Lower leg skin (tissue), 4 donors: ENCODE measurements around the gene MCF2L2. TPM values are rescaled to one million over a fixed set of nuclear protein-coding genes. Genes with fewer than 3 reads are reported as not detected.
"Not testable (repeated sequence)": the region's sequence is repeated elsewhere in the genome, so short reads cannot be mapped to it uniquely, and the experiment has no call there.

Source experiments
- DNase-seq, 2 donors: peaks; one replicate each; pipeline ENCODE4 v3.0.0-alpha.2; 2019; ENCODE audit warnings: low spot score in 2 of 2
- H3K4me3 ChIP-seq: fragments of 200-600 bp; sonication (generic); 2 replicates; pipeline ENCODE4 v1.5.1; 2017; ENCODE audit warnings: mild to moderate bottlenecking, low read depth; ENCODE audit not compliant: poor library complexity, severe bottlenecking
- POLR2A ChIP-seq, 2 donors: fragments of 450-650 bp; IDR thresholded peaks; one replicate each; pipeline ENCODE4 v1.6.1; 2016 to 2017; ENCODE audit warnings: antibody characterized with exemption in 2 of 2, mild to moderate bottlenecking in 1 of 2, moderate library complexity in 1 of 2
- WGBS, 2 donors: methylation state at CpG; one replicate each; pipeline ENCODE4 v1.1.5; 2018; 5-methylcytosine and 5-hydroxymethylcytosine counted together
- intact Hi-C: fragments of 100-400 bp; cut with DNase I; formaldehyde crosslinking; loops from one replicate; pipeline ENCODE4 v1.15.0; 2023; ENCODE audit warnings: low total_unique reads
- total RNA-seq, 4 donors: library from RNA; depleted of rRNA; stranded (reverse); fragments of >200 nt; gene quantifications; one replicate each; pipeline ENCODE4 v1.1.0, GENCODE V29; 2016
- TF ChIP-seq, protein P1 (sequence below), 3 donors: fragments of 450-650 bp; IDR thresholded peaks; one replicate each; pipeline ENCODE4 v1.5.1; 2016; ENCODE audit warnings: antibody characterized with exemption in 3 of 3, mild to moderate bottlenecking in 3 of 3, moderate library complexity in 2 of 3

Gene MCF2L2
- total RNA-seq, 4 donors from 2014 or later = 0.88 to 1.3 (median 1.1) TPM; not detected in 1

DNA sequence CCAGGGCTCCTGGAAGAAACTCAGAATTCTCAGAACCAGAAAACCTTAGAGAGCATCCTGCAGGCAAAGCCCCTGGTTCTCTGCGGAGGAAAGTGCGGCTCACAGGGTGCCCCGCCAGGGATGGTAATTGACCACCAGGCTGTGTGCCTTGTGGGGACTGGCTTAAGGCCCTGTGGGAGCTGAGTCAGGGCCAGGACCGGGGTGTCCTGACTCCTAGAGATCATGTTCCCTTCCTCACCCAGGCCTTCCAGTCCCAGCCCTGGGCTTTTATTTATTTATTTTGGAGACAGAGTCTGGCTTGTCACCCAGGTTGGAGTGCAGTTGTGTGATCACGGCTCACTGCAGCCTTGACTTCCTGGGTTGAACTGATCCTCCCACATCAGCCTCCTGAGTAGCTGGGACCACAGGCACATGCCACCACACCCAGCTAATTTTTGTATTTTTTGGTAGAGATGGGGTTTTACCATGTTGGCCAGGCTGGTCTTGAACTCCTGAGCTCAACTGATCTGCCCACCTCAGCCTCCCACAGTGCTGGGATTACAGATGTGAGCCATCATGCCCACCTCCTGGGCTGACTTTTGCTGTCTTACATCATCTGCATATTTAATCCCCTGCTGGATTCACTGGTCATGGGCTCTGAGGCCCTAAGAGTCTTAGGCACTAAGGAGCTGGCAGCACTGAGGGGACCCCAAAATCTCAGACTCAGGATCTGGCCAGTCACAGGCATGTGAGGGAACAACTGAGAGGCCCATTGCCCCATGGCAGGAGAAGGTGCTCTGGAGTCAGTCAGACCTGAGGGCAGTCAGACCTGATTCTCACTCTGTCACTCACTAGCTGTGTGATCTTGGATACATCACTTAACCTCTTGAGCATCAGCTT, 245.4 kb downstream of the MCF2L2 start:
- intact Hi-C loops = loop anchor here (5.0 kb wide), 1 partner anchor 199 kb away; no protein-coding TSS in a partner anchor
- WGBS, 2 donors = 31 to 44% methylated on average over 2 to 5 of the region's 5 CpGs
- H3K4me3 ChIP-seq = no peak overlapping the region
- TF ChIP-seq, protein P1, sequence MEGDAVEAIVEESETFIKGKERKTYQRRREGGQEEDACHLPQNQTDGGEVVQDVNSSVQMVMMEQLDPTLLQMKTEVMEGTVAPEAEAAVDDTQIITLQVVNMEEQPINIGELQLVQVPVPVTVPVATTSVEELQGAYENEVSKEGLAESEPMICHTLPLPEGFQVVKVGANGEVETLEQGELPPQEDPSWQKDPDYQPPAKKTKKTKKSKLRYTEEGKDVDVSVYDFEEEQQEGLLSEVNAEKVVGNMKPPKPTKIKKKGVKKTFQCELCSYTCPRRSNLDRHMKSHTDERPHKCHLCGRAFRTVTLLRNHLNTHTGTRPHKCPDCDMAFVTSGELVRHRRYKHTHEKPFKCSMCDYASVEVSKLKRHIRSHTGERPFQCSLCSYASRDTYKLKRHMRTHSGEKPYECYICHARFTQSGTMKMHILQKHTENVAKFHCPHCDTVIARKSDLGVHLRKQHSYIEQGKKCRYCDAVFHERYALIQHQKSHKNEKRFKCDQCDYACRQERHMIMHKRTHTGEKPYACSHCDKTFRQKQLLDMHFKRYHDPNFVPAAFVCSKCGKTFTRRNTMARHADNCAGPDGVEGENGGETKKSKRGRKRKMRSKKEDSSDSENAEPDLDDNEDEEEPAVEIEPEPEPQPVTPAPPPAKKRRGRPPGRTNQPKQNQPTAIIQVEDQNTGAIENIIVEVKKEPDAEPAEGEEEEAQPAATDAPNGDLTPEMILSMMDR (IDR thresholded peaks at IDR 0.05) = no peak
- no peak for TF ChIP-seq POLR2A (IDR thresholded peaks at IDR 0.05)
- peak in 1 of 2 donors; percentile 6 for DNase-seq

DNA sequence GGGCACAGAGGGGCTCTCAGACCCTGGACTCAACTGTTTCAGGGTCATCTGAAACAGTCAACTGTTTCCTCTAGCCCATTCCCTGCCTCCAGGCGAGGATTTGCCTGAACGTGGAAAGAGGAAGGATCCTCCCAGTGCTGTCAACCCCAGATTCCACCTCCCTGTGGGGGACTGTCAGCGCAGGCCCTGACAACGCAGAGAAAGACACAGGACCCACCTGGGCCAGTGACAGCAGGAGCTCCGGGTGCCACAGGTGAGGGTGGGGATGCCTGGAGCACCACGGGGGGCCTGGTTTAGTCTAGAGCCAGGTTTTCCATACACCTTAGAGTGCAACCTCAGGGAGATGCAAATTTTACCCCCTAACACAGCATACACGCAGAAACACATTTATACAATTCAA, 246.3 kb downstream of the MCF2L2 start:
- intact Hi-C loops = loop anchor here (5.0 kb wide), 1 partner anchor 200 kb away; no protein-coding TSS in a partner anchor
- no peak overlapping the region for H3K4me3 ChIP-seq
- no peak for DNase-seq

DNA sequence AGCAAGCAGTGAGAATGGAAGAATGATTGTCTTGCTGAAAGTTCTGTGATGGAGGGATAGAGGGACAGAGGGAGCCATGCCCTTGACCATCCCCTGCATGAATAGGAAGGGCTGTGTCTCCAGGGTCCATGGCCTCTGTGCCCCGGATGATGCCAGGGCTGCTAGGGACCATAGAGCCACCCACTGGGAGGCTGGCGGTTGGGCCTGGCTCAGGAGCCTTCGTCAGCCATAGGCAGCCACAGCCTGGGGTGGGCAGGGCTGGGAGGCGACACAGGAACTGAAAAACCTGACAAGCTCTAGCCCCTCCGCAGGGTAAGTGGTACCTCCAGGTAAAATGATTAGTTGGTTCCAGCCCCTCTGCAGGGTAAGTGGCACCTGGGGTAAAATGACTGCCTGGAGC, 246.8 kb downstream of the MCF2L2 start:
- TF ChIP-seq POLR2A (IDR thresholded peaks at IDR 0.05) = no peak
- TF ChIP-seq, protein P1 (IDR thresholded peaks at IDR 0.05) = no peak
- DNase-seq = no peak
- 87 to 97% methylated on average over 5 of the region's 5 CpGs for WGBS, 2 donors
- H3K4me3 ChIP-seq = no peak overlapping the region
- intact Hi-C loops = loop anchor here (5.0 kb wide), 1 partner anchor 201 kb away; no protein-coding TSS in a partner anchor

More for the DNA sequence above, 246.3 kb downstream of the MCF2L2 start:
- TF ChIP-seq POLR2A (IDR thresholded peaks at IDR 0.05) = no peak
- TF ChIP-seq, protein P1 (IDR thresholded peaks at IDR 0.05) = no peak
- WGBS, 2 donors = 54 to 59% methylated on average over 7 of the region's 7 CpGs

DNA sequence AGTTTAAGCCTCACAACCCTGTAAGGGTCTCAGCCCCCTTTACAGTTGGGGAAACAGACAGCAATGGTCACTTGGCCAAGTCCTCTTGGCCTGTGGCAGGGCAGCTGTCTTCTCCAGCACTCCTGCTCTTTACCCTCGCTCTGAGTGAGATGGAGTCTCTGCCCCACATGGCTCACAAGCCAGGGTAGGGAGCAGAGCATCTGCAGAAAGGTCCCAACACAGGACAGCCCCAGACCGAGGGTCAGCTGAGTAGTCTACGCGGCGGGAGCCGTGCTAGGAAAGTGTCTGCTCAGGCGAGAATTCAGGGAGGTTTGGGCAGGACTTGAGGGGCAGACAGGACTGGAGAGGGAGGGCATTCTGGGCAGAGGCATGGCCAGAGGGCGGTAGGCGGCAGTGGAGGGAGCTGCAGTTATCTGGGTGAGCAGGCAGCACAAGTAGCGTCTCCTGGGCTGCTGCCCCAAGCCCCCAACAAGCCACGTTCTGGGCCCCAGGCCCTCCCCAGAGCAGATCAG, 247.6 kb downstream of the MCF2L2 start:
- intact Hi-C loops = loop anchor here (5.0 kb wide), 1 partner anchor 201 kb away; no protein-coding TSS in a partner anchor

DNA sequence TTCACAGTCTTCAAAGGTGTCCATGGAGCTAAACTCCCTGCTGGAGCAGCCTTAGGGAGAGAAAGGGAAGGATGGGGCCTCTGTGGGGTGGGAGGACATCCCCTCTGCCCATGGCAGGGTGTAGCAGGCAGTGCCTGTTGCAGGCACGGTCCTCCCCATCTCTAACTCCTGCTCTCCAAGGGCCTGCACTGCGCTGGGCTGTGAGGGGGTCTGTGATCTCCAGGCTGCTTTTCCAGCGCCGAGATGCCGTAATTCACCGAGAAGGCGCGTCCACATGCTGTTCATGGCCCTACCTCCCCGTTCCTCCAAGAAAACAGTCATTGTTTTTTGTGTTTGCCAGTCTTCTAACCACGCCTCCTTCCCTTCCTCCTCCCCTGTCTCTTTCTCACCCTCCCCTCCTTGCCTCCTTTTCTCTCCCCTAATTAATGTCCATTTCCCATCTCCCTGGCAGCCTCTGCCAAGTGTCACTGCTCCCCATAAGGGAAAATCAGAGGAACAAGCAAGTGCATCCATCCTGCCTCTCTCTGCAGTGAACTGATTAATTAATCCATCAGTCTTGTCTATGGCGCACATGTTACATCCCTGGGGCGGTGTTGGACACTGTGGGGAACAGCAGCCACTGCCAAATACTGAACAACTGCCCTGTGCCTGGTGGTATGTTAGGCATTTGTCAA, 248.2 kb downstream of the MCF2L2 start:
- TF ChIP-seq, protein P1 (IDR thresholded peaks at IDR 0.05) = no peak
- no peak for TF ChIP-seq POLR2A (IDR thresholded peaks at IDR 0.05)
- no peak for DNase-seq
- intact Hi-C loops = loop anchor here (5.0 kb wide), 1 partner anchor 202 kb away; no protein-coding TSS in a partner anchor
- WGBS, 2 donors = 45 to 49% methylated on average over 12 of the region's 12 CpGs
- no peak overlapping the region for H3K4me3 ChIP-seq

More for the DNA sequence above, 247.6 kb downstream of the MCF2L2 start:
- WGBS, 2 donors = 83 to 90% methylated on average over 11 of the region's 11 CpGs
- TF ChIP-seq POLR2A (IDR thresholded peaks at IDR 0.05) = no peak
- TF ChIP-seq, protein P1 (IDR thresholded peaks at IDR 0.05) = no peak
- no peak overlapping the region for H3K4me3 ChIP-seq
- DNase-seq = no peak

DNA sequence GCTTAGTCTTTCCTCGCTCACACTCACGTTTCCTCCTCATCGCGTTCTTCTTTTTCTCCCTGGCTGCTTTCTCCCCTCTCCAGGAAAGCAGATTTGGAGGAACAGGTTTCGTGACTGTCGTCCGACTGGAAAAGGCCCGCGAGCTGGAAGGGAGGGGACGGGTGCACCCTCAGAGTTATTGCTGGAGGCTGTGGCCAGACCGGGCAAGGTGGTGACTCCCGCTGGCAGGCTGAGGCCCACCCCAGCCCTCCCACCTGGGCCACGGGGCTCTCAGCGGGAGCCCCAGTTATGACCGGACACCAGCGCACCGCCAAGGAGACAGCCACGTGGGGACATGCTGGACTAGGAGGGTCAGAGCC, 248.9 kb downstream of the MCF2L2 start:
- peak overlapping the region; percentile 22 for H3K4me3 ChIP-seq
- intact Hi-C loops, DNase-seq: not testable (repeated sequence)
- 5 to 13% methylated on average over 15 to 18 of the region's 18 CpGs for WGBS, 2 donors
